SK-N-SH (cell line): ENCODE results near the gene MAN2A1. TPM values are rescaled to one million over a fixed set of nuclear protein-coding genes. Genes with fewer than 3 reads are reported as not detected.

Experiments
- CTCF ChIA-PET: fragments of 300-600, 350-600 bp; formaldehyde crosslinking; extraction: SDS; loops from one replicate; lab custom pipeline; 2021; lab: Yijun Ruan, JAX
- POLR2A ChIA-PET: fragments of 350-600 bp; sonication (Branson Sonifier 250); formaldehyde crosslinking; extraction: SDS; loops from one replicate; lab custom pipeline; 2020; ENCODE audit warnings: antibody characterized with exemption, inconsistent platforms; lab: Yijun Ruan, JAX
- DNase-seq: peaks from one replicate; pipeline ENCODE4 v3.0.0; 2012
- H2AFZ ChIP-seq: fragments of 200-600 bp; sonication (generic); 2 replicates; pipeline ENCODE4 v1.8.1; 2016; ENCODE audit warnings: antibody characterized with exemption, mild to moderate bottlenecking, low read depth
- H3F3A ChIP-seq: fragments of 200-600 bp; sonication (generic); replicated peaks from 2 replicates; pipeline ENCODE3; 2016; ENCODE audit warnings: antibody characterized with exemption, mild to moderate bottlenecking; ENCODE audit not compliant: insufficient read depth
- H3K27ac ChIP-seq, 2 experiments: fragments of 200-500 bp in 1 of 2; fragments of 200-600 bp in 1 of 2; sonication (Bioruptor generic) in 1 of 2; sonication (generic), shearing (Covaris generic) in 1 of 2; 2 replicates each; pipeline versions ENCODE4 v1.5.1 to v1.6.1; 2014 to 2016; ENCODE audit warnings: low read depth in 2 of 2, inconsistent platforms in 1 of 2, low read length in 1 of 2, mild to moderate bottlenecking in 1 of 2, mixed read lengths in 1 of 2
- H3K27me3 ChIP-seq: fragments of 200-600 bp; sonication (generic), shearing (Covaris generic); 2 replicates; pipeline ENCODE4 v1.6.1; 2016; ENCODE audit warnings: mixed run types; ENCODE audit not compliant: insufficient read depth
- H3K36me3 ChIP-seq, 2 experiments: fragments of 200-500 bp in 1 of 2; fragments of 200-600 bp in 1 of 2; sonication (Bioruptor generic) in 1 of 2; sonication (generic) in 1 of 2; replicated peaks in 1 of 2; 2 replicates each; pipeline versions ENCODE3 to v1.5.1; 2014 to 2016; ENCODE audit warnings: low read length in 1 of 2, mild to moderate bottlenecking in 1 of 2; ENCODE audit not compliant: insufficient read depth in 2 of 2, control insufficient read depth in 1 of 2
- H3K4me1 ChIP-seq, 2 experiments: fragments of 200-500 bp in 1 of 2; fragments of 200-600 bp in 1 of 2; sonication (Bioruptor generic) in 1 of 2; sonication (generic), shearing (Covaris generic) in 1 of 2; 2 replicates each; pipeline versions ENCODE4 v1.5.1 to v1.6.1; 2014 to 2016; ENCODE audit warnings: low read depth in 1 of 2, low read length in 1 of 2, mixed run types in 1 of 2; ENCODE audit not compliant: insufficient read depth in 2 of 2, control insufficient read depth in 1 of 2
- H3K4me2 ChIP-seq: fragments of 200-600 bp; sonication (generic), shearing (Covaris generic); 2 replicates; pipeline ENCODE4 v1.6.1; 2017; ENCODE audit warnings: mixed run types
- H3K4me3 ChIP-seq, 2 experiments: fragments of 200-500 bp in 1 of 2; fragments of 200-600 bp in 1 of 2; sonication (Bioruptor generic) in 1 of 2; sonication (generic), shearing (Covaris generic) in 1 of 2; 2 replicates each; pipeline versions ENCODE4 v1.5.1 to v1.8.1; 2014 to 2016; ENCODE audit warnings: low read depth in 2 of 2, inconsistent platforms in 1 of 2, low read length in 1 of 2, mild to moderate bottlenecking in 1 of 2, mixed read lengths in 1 of 2, moderate library complexity in 1 of 2
- H3K79me2 ChIP-seq: fragments of 200-600 bp; sonication (generic); 2 replicates; pipeline ENCODE4 v1.8.1; 2017; ENCODE audit warnings: mild to moderate bottlenecking; ENCODE audit not compliant: insufficient read depth
- H3K9ac ChIP-seq: fragments of 200-600 bp; sonication (generic); 2 replicates; pipeline ENCODE4 v1.6.1; 2017; ENCODE audit warnings: mixed run types
- H3K9me2 ChIP-seq: fragments of 200-600 bp; sonication (generic); 2 replicates; pipeline ENCODE4 v1.6.1; 2017; ENCODE audit warnings: mixed run types
- H3K9me3 ChIP-seq: fragments of 200-600 bp; sonication (generic); 2 replicates; pipeline ENCODE4 v1.6.1; 2017; ENCODE audit warnings: mixed run types, mild to moderate bottlenecking, moderate library complexity
- H4K20me1 ChIP-seq: fragments of 200-600 bp; sonication (generic); 2 replicates; pipeline ENCODE4 v1.6.1; 2017; ENCODE audit warnings: mild to moderate bottlenecking, mixed run types; ENCODE audit not compliant: insufficient read depth
- ELF1 ChIP-seq: IDR thresholded peaks from 2 replicates; pipeline ENCODE4 v1.4.0; 2012
- EZH2phosphoT487 ChIP-seq: fragments of 200-600 bp; sonication (generic); IDR thresholded peaks from 2 replicates; pipeline ENCODE4 v1.6.1; 2017; ENCODE audit warnings: low read depth, mixed run types, mild to moderate bottlenecking, antibody characterized with exemption, moderate library complexity, borderline replicate concordance
- FOXJ3 ChIP-seq: sonication (generic); formaldehyde crosslinking; IDR thresholded peaks from 2 replicates; pipeline ENCODE4 v1.5.1; 2020; ENCODE audit warnings: mild to moderate bottlenecking, missing genetic modification reagents
- FOXM1 ChIP-seq: IDR thresholded peaks from 2 replicates; pipeline ENCODE4 v1.4.0; 2012; ENCODE audit warnings: low read depth, mild to moderate bottlenecking
- JUND ChIP-seq: IDR thresholded peaks from 2 replicates; pipeline ENCODE4 v1.4.0; 2012
- MAX ChIP-seq: IDR thresholded peaks from 2 replicates; pipeline ENCODE4 v1.4.0; 2012; ENCODE audit warnings: low read depth
- MEF2A ChIP-seq: IDR thresholded peaks from 2 replicates; pipeline ENCODE4 v1.4.0; 2012; ENCODE audit warnings: low read depth, borderline replicate concordance
- POLR2AphosphoS5 ChIP-seq: IDR thresholded peaks from 2 replicates; pipeline ENCODE4 v1.6.1; 2012; ENCODE audit warnings: low read depth, low read length
- RAD21 ChIP-seq: IDR thresholded peaks from 2 replicates; pipeline ENCODE4 v1.6.1; 2012; ENCODE audit warnings: mild to moderate bottlenecking, low read length
- SIN3A ChIP-seq: IDR thresholded peaks from 2 replicates; pipeline ENCODE4 v1.6.1; 2012; ENCODE audit warnings: low read depth, mild to moderate bottlenecking, low read length, moderate library complexity, borderline replicate concordance
- TAF1 ChIP-seq: IDR thresholded peaks from 2 replicates; pipeline ENCODE4 v1.6.1; 2012; ENCODE audit warnings: low read depth, mild to moderate bottlenecking, low read length, moderate library complexity, borderline replicate concordance
- TCF12 ChIP-seq: IDR thresholded peaks from 2 replicates; pipeline ENCODE4 v1.4.0; 2012
- USF1 ChIP-seq: IDR thresholded peaks from 2 replicates; pipeline ENCODE4 v1.4.0; 2012; ENCODE audit warnings: low read depth, borderline replicate concordance
- USF2 ChIP-seq: fragments of 150-350 bp; IDR thresholded peaks from 2 replicates; pipeline ENCODE4 v1.6.1; 2017; ENCODE audit warnings: antibody characterized with exemption, low read length, low read depth, borderline replicate concordance
- YY1 ChIP-seq: IDR thresholded peaks from 2 replicates; pipeline ENCODE4 v1.4.0; 2012; ENCODE audit warnings: low read depth, mild to moderate bottlenecking
- WGBS: methylation state at CpG from one replicate; pipeline ENCODE4 v1.1.6; 2017; ENCODE audit warnings: low lambda C conversion rate; 5-methylcytosine and 5-hydroxymethylcytosine counted together
- polyA plus RNA-seq, 3 experiments: library from polyadenylated mRNA; depleted of rRNA; stranded (reverse); fragments of >200 nt; gene quantifications; 2 replicates each; pipeline ENCODE4 v1.2.3, GENCODE V29; 2012

Gene MAN2A1
- polyA plus RNA-seq, 1 of the 3 experiments (the other 2 are of a cell fraction): 19.7 TPM

- no peak overlapping the region for H3K9ac ChIP-seq
- no peaks in the 10 kb centered on the region for H3F3A ChIP-seq
- H3K4me3 ChIP-seq: no peak overlapping the region
- no peak overlapping the region for H2AFZ ChIP-seq
- 96% methylated on average over 3 of the region's 3 CpGs for WGBS
- no peaks in the 10 kb centered on the region for H3K9me2 ChIP-seq
- H3K79me2 ChIP-seq: no peaks in the 10 kb centered on the region
- H4K20me1 ChIP-seq: no peaks in the 10 kb centered on the region
- POLR2A ChIA-PET: no interaction called here
- H3K27me3 ChIP-seq: no peaks in the 10 kb centered on the region
- peaks cover 9% of the 10 kb centered on the region; the same call in 1 of the 2 replicates for H3K9me3 ChIP-seq
- no peak for DNase-seq
- H3K4me2 ChIP-seq: no peak overlapping the region
- no peaks in the 10 kb centered on the region for H3K4me1 ChIP-seq
- peaks cover 24 to 72% of the 10 kb centered on the region in 2 experiments for H3K36me3 ChIP-seq
- CTCF ChIA-PET: no interaction called here
- TF ChIP-seq ELF1: no peak
- TF ChIP-seq YY1: no peak
- no peak for TF ChIP-seq FOXJ3 (CRISPR knock-in tag)
- no peak for TF ChIP-seq MEF2A
- TF ChIP-seq RAD21: no peak
- no peak for TF ChIP-seq SIN3A
- no peak for TF ChIP-seq POLR2AphosphoS5
- TF ChIP-seq JUND: no peak
- no peak for TF ChIP-seq USF1
- TF ChIP-seq TAF1: no peak
- no peak for TF ChIP-seq USF2
- no peak for TF ChIP-seq EZH2phosphoT487
- no peak for TF ChIP-seq TCF12
- TF ChIP-seq FOXM1: no peak
- H3K27ac ChIP-seq: no peak overlapping the region
Observed at GRCh38 chr5:109788596-109788995, 98.9 kb downstream of the MAN2A1 start.

- Histone ChIP-seq H3K4me1 (no peaks in the 10 kb centered on the region), H2AFZ (no peak overlapping the region), H3K27ac (no peak overlapping the region), H4K20me1 (no peaks in the 10 kb centered on the region), H3K36me3 (peaks cover 43 to 74% of the 10 kb centered on the region in 2 experiments), H3K27me3 (no peaks in the 10 kb centered on the region), H3K9me2 (no peaks in the 10 kb centered on the region), H3K4me2 (no peak overlapping the region), H3K9ac (no peak overlapping the region), H3K4me3 (no peak overlapping the region), H3K9me3 (peaks cover 9% of the 10 kb centered on the region; the same call in 1 of the 2 replicates), H3K79me2 (no peaks in the 10 kb centered on the region), H3F3A (no peaks in the 10 kb centered on the region)
- WGBS: 62% methylated on average over 1 of the region's 1 CpG
- TF ChIP-seq MAX: no peak
- POLR2A ChIA-PET: no interaction called here
- CTCF ChIA-PET: interaction anchor here (1.0 to 1.7 kb wide), 3 partner anchors 21 to 833 kb away, joined by 3 to 4 read pairs (median 3); no protein-coding TSS in a partner anchor
- DNase-seq: no peak
Observed at GRCh38 chr5:109792613-109793012, 102.9 kb downstream of the MAN2A1 start.
